Measurements from ENCODE around the gene TDRD10.
"Not testable (repeated sequence)": the region's sequence is repeated elsewhere in the genome, so short reads cannot be mapped to it uniquely, and the experiment has no call there.

The TDRD10 gene

DNA sequence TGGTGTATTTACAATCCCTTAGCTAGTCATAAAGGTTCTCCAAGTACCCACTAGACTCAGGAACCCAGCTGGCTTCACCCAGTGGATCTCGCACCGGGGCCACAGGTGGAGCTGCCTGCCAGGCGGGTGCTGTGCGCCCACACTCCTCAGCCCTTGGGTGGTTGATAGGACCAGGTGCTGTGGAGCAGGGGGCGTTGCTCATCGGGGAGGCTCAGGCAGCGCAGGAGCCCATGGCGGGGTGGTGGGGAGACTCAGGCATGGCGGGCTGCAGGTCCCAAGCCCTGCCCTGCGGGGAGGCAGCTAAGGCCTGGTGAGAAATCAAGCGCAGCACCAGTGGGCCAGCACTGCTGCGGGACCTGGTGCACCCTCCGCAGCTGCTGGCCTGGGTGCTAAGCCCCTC, 29.9 kb downstream of the TDRD10 start:
- not testable (repeated sequence) for H3K4me3 ChIP-seq (ENCODE audit: low read length in 2 of 2); H2BK120ac ChIP-seq (ENCODE audit: low read depth, low read length); H2BK12ac ChIP-seq (ENCODE audit: low read length); H3K4ac ChIP-seq (ENCODE audit: low read length); H4K8ac ChIP-seq (ENCODE audit: low read depth, low read length); H3K27ac ChIP-seq (replicated peaks; ENCODE audit: low read length); H2AK5ac ChIP-seq (ENCODE audit: low read depth, low read length); H3K14ac ChIP-seq (ENCODE audit: low read length); H4K91ac ChIP-seq (ENCODE audit: low read depth, low read length, poor library complexity); H3K4me2 ChIP-seq (ENCODE audit: insufficient read depth, low read length, poor library complexity, severe bottlenecking); H3K79me1 ChIP-seq (ENCODE audit: low read depth, low read length); DNase-seq (ENCODE audit: low spot score); H3K23ac ChIP-seq (ENCODE audit: low read depth, low read length, poor library complexity); H2BK5ac ChIP-seq (ENCODE audit: low read length); H2BK15ac ChIP-seq (ENCODE audit: low read length); H3K18ac ChIP-seq (ENCODE audit: low read length); H3K9me3 ChIP-seq (replicated peaks in 1 of 2; ENCODE audit: control insufficient read depth in 2 of 2, insufficient read depth in 1 of 2, low read depth in 1 of 2, low read length in 2 of 2); H3K9ac ChIP-seq (ENCODE audit: low read depth, low read length, poor library complexity); H2AFZ ChIP-seq (ENCODE audit: low read length); H3K4me1 ChIP-seq (ENCODE audit: control insufficient read depth in 2 of 2, insufficient read depth in 1 of 2, low read depth in 1 of 2, low read length in 2 of 2); H3K36me3 ChIP-seq (replicated peaks in 1 of 2; ENCODE audit: control insufficient read depth in 2 of 2, insufficient read depth in 2 of 2, low read length in 2 of 2); H3K27me3 ChIP-seq (ENCODE audit: control insufficient read depth in 3 of 3, insufficient read depth in 3 of 3, low read depth in 1 of 3, low read length in 3 of 3)
- no CpG with 5 or more reads among the region's 13 CpGs for WGBS, 2 donors (ENCODE audit: extremely low coverage in 2 of 2, insufficient read length in 2 of 2, insufficient replicate concordance in 1 of 2)

DNA sequence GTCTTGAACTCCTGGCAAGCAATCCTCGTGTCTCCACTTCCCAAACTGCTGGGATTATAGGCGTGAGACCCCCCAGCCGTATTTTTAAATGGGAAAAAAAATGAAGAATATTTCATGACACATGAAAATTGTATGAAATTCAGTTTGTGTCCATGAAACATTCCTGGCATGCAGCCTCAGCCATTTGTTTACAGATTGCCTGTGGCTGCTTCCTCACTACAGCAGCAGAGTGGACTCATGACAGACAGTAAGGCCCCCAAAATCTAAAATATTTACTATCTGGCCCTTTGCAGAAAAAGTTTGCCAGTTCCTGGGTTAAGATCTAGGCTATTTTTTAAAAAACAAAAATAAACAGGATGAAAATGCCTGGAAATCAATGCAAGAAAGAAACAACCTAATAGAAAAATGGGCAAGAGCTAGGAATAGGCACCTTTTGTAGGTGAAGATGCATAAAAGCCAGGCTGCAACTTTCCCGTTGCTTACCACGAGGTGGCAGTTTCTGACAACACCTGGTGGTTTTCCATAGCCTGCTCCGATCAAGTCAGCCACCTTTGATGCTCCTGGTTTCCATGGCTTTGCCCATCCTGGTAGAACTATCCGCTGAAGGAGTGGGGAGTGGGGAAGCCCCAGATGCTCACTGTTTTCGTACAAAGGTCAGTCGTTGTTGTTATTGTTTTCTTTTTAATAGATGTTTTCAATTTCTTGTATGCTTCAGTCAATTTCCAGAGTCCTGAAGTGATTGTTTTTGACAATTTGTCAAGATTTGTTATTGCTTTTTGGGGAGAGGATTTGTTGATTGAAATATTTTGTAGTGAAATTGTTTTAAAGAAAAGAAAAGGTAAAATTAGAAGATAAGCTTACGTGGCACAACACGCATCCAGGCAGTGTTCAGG, 32.2 kb downstream of the TDRD10 start:
- no CpG with 5 or more reads among the region's 11 CpGs for WGBS, 2 donors (ENCODE audit: extremely low coverage in 2 of 2, insufficient read length in 2 of 2, insufficient replicate concordance in 1 of 2)
- H3K27ac ChIP-seq (replicated peaks; ENCODE audit: low read length), result no peak overlapping the region
- no peaks in the 10 kb centered on the region for H3K36me3 ChIP-seq (replicated peaks in 1 of 2; ENCODE audit: control insufficient read depth in 2 of 2, insufficient read depth in 2 of 2, low read length in 2 of 2)

DNA sequence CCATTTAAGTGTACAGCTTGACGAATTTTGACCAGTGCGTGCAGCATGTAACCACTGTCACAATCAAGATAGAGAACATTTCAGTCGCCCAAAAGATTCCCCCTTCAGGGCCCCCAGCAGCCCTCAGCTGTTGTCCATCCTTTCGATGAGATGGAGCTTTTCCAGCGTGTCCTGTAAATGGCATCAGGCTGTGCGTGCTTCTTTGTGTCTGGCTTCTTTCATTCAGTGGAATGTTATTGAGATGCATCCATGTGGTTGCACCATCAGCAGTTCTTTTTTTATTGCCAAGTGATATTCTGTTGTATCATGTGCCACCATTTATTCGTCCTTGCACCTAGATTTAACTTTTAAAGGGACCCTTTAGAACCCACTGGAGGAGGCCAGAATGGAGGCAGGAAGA, 34.6 kb downstream of the TDRD10 start:
- H3K18ac ChIP-seq (ENCODE audit: low read length), result no peak overlapping the region
- H3K27me3 ChIP-seq (ENCODE audit: control insufficient read depth in 3 of 3, insufficient read depth in 3 of 3, low read depth in 1 of 3, low read length in 3 of 3), result peaks cover 0 to 14% (median 0%) of the 10 kb centered on the region in 3 experiments
- H3K36me3 ChIP-seq (replicated peaks in 1 of 2; ENCODE audit: control insufficient read depth in 2 of 2, insufficient read depth in 2 of 2, low read length in 2 of 2), result no peaks in the 10 kb centered on the region
- peaks cover 0 to 6% of the 10 kb centered on the region in 2 donors for H3K9me3 ChIP-seq (replicated peaks in 1 of 2; ENCODE audit: control insufficient read depth in 2 of 2, insufficient read depth in 1 of 2, low read depth in 1 of 2, low read length in 2 of 2)
- H2BK12ac ChIP-seq (ENCODE audit: low read length), result no peak overlapping the region
- no peak overlapping the region for H2BK15ac ChIP-seq (ENCODE audit: low read length)
- no peak overlapping the region for H3K4ac ChIP-seq (ENCODE audit: low read length)
- H3K4me2 ChIP-seq (ENCODE audit: insufficient read depth, low read length, poor library complexity, severe bottlenecking), result no peak overlapping the region
- H3K4me3 ChIP-seq (ENCODE audit: low read length in 2 of 2), result no peak overlapping the region
- H3K14ac ChIP-seq (ENCODE audit: low read length), result no peak overlapping the region
- H4K91ac ChIP-seq (ENCODE audit: low read depth, low read length, poor library complexity), result no peak overlapping the region
- H3K4me1 ChIP-seq (ENCODE audit: control insufficient read depth in 2 of 2, insufficient read depth in 1 of 2, low read depth in 1 of 2, low read length in 2 of 2), result peaks cover 0 to 1% of the 10 kb centered on the region in 2 donors
- no peak overlapping the region for H3K27ac ChIP-seq (replicated peaks; ENCODE audit: low read length)
- H3K9ac ChIP-seq (ENCODE audit: low read depth, low read length, poor library complexity), result no peak overlapping the region
- no peaks in the 10 kb centered on the region for H3K79me1 ChIP-seq (ENCODE audit: low read depth, low read length)
- H2AK5ac ChIP-seq (ENCODE audit: low read depth, low read length), result no peak overlapping the region
- H4K8ac ChIP-seq (ENCODE audit: low read depth, low read length), result no peak overlapping the region
- H2BK5ac ChIP-seq (ENCODE audit: low read length), result no peak overlapping the region
- DNase-seq (ENCODE audit: low spot score), result no peak
- WGBS, 2 donors (ENCODE audit: extremely low coverage in 2 of 2, insufficient read length in 2 of 2, insufficient replicate concordance in 1 of 2), result no CpG with 5 or more reads among the region's 7 CpGs
- H2AFZ ChIP-seq (ENCODE audit: low read length), result no peak overlapping the region
- H2BK120ac ChIP-seq (ENCODE audit: low read depth, low read length), result no peak overlapping the region
- no peak overlapping the region for H3K23ac ChIP-seq (ENCODE audit: low read depth, low read length, poor library complexity)

More for the DNA sequence above, 32.2 kb downstream of the TDRD10 start:
- Histone ChIP-seq H2BK5ac (ENCODE audit: low read length) (no peak overlapping the region), H3K27me3 (ENCODE audit: control insufficient read depth in 3 of 3, insufficient read depth in 3 of 3, low read depth in 1 of 3, low read length in 3 of 3) (peaks cover 0 to 5% (median 0%) of the 10 kb centered on the region in 3 experiments), H3K4ac (ENCODE audit: low read length) (no peak overlapping the region), H3K4me3 (ENCODE audit: low read length in 2 of 2) (no peak overlapping the region), H3K18ac (ENCODE audit: low read length) (no peak overlapping the region), H3K4me2 (ENCODE audit: insufficient read depth, low read length, poor library complexity, severe bottlenecking) (no peak overlapping the region), H2BK120ac (ENCODE audit: low read depth, low read length) (no peak overlapping the region), H4K8ac (ENCODE audit: low read depth, low read length) (no peak overlapping the region), H3K23ac (ENCODE audit: low read depth, low read length, poor library complexity) (no peak overlapping the region), H3K14ac (ENCODE audit: low read length) (no peak overlapping the region), H2BK12ac (ENCODE audit: low read length) (no peak overlapping the region), H2AFZ (ENCODE audit: low read length) (no peak overlapping the region), H3K4me1 (ENCODE audit: control insufficient read depth in 2 of 2, insufficient read depth in 1 of 2, low read depth in 1 of 2, low read length in 2 of 2) (no peaks in the 10 kb centered on the region), H2BK15ac (ENCODE audit: low read length) (no peak overlapping the region), H3K79me1 (ENCODE audit: low read depth, low read length) (no peaks in the 10 kb centered on the region), H3K9ac (ENCODE audit: low read depth, low read length, poor library complexity) (no peak overlapping the region), H2AK5ac (ENCODE audit: low read depth, low read length) (no peak overlapping the region), H3K9me3 (replicated peaks in 1 of 2; ENCODE audit: control insufficient read depth in 2 of 2, insufficient read depth in 1 of 2, low read depth in 1 of 2, low read length in 2 of 2) (peaks cover 0 to 6% of the 10 kb centered on the region in 2 donors), H4K91ac (ENCODE audit: low read depth, low read length, poor library complexity) (no peak overlapping the region)
- DNase-seq (ENCODE audit: low spot score), result no peak
